ENCODE measurements around the gene SMIM35.

DNA sequence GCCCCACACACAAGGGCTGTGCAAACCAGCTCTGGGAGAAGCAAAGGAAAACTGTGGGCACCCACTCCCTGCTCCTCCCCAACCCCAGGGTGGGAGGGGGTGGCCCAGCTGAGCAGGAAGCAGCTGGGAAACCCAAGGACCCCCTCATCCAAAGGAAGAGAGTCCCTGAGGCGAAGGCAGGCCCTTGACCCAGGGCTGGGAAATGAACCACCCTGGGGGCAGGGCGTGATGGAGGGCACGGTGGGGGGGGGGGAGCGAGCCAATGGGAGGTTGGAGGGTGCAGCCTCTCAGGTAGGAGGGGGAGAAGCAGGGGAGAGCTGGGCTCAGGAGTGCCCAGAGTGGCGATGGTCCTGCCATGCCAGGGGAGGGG lies 49.0 kb upstream of the SMIM35 start:
- TF ChIP-seq, protein P1, sequence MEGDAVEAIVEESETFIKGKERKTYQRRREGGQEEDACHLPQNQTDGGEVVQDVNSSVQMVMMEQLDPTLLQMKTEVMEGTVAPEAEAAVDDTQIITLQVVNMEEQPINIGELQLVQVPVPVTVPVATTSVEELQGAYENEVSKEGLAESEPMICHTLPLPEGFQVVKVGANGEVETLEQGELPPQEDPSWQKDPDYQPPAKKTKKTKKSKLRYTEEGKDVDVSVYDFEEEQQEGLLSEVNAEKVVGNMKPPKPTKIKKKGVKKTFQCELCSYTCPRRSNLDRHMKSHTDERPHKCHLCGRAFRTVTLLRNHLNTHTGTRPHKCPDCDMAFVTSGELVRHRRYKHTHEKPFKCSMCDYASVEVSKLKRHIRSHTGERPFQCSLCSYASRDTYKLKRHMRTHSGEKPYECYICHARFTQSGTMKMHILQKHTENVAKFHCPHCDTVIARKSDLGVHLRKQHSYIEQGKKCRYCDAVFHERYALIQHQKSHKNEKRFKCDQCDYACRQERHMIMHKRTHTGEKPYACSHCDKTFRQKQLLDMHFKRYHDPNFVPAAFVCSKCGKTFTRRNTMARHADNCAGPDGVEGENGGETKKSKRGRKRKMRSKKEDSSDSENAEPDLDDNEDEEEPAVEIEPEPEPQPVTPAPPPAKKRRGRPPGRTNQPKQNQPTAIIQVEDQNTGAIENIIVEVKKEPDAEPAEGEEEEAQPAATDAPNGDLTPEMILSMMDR (IDR thresholded peaks at IDR 0.05; ENCODE audit: low read depth, low read length, poor library complexity, severe bottlenecking), result no peak
- TF ChIP-seq EZH2phosphoT487 (IDR thresholded peaks at IDR 0.05; ENCODE audit: borderline replicate concordance, low read length), result no peak

Measured in DOHH2 (cell line).